ENCODE measurements around the gene HSF4.

The HSF4 gene

GRCh38 chr16:67187175-67187890 lies 22.8 kb downstream of the HSF4 start:
- peak; percentile 72 for DNase-seq

DNA sequence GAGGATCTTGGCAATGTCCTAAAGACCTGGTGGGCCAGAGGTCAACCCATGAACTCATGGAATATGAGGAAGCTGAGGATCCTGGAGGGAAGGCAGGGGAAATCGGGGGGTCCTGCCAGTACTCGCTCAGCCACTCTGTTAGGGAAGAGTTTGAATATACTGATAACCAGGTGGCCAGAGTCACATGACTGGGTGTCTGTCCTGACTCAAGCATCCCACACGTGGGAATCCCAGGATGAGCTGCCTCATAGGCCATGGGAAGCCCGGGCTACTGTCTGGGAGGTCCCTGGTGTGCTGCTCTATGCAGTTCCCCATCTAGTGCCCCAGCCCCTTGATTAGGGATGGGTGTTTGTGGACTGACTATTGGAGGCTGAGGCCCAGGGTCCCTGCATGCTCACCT lies 23.8 kb downstream of the HSF4 start:
- DNase-seq = no peak

DNA sequence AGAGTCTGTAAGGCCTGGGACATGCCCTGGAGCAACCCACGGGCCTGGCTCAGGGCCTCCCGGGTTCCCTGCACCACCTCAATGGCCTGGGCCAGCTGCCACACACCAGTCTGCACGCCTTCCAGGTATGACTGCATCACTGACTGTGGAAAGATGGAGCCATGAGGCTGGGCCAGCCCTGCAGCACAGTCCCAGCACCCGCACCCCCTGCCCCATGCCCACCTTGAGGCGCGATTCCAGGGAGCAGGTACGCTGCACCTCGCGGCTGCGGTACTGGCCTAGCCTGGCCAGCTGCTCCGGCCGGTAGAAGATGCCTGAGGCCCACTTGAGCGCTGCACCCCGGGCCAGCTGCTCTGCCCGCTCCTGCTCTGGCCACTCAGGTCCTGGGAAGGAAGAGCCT lies 24.3 kb downstream of the HSF4 start:
- no peak for DNase-seq

- no peak for DNase-seq
These were observed 25.5 kb downstream of the HSF4 start, which contains the start of gene EXOC3L1 for GRCh38 chr16:67190041-67190440. EXOC3L1 (minus strand) TSS chr16:67190136; CDS start chr16:67189676, 460 bp downstream.

DNA sequence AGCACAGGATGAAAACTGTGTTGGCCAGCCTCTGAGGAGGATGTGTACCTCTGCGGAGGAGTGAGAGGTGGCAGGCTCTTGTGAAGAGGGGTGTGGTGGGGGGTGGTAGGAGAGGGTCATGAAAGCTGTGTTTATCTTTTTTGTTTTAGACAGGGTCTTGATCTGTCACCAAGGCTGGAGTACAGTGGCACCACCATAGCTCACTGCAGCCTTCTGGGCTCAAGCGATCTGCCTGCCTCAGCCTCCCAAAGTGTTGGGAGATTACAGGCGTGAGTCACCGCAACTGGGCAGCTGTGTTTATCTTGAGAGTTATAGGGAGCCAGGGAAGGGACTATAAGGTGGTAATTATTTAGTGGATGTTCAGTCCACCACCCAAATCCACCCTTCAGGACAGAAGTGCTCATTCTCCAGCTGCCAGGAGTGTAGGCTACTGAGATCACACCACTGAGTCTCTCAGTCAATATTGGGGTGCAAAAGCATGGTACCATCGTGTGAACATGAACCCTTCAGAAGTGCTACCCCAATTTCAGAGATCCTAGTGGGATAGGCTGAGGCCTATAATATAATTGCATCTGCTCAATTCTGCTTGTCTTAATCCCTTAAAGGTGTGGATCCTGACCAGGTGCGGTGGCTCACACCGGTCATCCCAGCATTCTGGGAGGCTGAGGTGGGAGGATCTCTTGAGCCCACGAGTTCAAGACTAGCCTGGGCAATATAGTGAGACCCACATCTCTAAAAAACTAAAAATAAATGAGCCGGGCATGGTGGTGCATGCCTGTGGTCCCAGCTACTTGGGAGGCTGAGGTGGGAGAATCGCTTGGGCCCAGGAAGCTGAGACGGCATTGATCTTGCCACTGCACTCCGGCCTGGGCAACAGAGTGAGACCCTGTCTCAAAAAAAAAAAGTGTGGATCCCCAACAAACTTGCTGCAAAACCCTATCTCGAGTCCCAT lies 26.2 kb downstream of the HSF4 start:
- no peak for DNase-seq

GRCh38 chr16:67191411-67191994 lies 27.0 kb downstream of the HSF4 start:
- no peak for DNase-seq

- peak; percentile 92 for DNase-seq
These were observed 27.6 kb downstream of the HSF4 start, which contains the start of gene E2F4 for GRCh38 chr16:67191995-67192681. E2F4 (plus strand) TSS chr16:67192155; CDS start chr16:67192228, 73 bp downstream.

GRCh38 chr16:67192781-67193361 lies 28.3 kb downstream of the HSF4 start:
- DNase-seq = no peak

GRCh38 chr16:67193536-67193935 lies 29.0 kb downstream of the HSF4 start:
- no peak for DNase-seq

DNA sequence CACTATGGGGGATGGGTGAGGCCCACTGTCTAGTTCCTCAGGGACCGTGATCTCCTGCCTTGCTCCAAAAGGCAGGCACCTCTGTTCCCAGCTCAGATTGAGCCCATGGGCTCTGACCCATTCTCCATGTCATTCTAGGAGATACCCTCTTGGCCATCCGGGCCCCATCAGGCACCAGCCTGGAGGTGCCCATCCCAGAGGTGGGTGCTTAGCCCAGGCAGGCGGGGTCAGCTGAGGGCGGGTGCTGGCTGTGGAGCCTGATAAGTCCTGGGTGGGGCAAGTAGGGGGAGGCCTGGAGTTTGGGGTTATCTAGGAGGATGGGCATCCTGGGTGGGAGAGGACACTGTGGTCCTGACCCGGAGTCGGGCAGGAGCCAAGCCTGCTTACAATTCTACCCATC lies 29.7 kb downstream of the HSF4 start:
- no peak for DNase-seq

GRCh38 chr16:67195676-67196075 lies 31.1 kb downstream of the HSF4 start:
- DNase-seq = no peak

DNA sequence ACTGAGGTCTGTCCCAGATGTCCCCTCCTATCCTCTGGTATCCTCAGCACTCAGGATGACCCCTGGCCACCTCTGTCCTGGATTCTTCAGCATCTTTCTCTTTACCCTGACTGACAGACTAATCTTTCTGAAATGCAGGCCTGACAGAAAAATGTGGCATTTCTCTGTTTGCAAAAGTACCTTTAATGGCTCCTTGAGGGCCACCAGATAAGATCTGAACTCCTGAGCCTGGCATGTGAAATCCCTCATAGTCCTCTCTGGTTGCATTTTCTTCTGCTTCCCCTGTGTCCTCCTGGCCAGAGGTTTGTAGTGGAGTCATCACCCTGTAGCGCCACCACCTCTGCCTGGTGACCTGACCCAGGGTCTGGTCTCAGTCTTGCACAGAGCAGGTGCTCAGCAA lies 32.3 kb downstream of the HSF4 start:
- no peak for DNase-seq

GRCh38 chr16:67197704-67198103 lies 33.2 kb downstream of the HSF4 start:
- DNase-seq = no peak

DNA sequence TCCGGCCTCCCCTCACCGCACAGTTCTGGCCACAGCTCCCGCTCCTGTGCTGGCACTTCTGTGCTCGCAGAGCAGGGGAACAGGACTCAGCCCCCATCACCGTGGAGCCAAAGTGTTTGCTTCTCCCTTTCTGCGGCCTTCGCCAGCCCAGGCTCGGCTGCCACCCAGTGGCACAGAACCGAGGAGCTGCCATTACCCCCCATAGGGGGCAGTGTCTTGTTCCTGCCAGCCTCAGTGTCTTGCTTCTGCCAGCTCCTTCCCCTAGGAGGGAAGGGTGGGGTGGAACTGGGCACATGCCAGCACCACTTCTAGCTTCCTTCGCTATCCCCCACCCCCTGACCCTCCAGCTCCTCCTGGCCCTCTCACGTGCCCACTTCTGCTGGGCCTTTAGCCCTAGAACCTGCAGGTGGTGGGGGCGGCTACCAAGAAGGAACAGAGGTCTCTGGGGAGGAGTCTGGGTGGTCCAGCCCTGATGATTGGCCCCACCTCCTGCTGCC lies 33.7 kb downstream of the HSF4 start:
- no peak for DNase-seq

GRCh38 chr16:67199011-67199807 lies 34.7 kb downstream of the HSF4 start, which contains the start of gene ELMO3:
ELMO3 (plus strand) TSS chr16:67199131; CDS start chr16:67199327, 196 bp downstream.
- DNase-seq = no peak

DNA sequence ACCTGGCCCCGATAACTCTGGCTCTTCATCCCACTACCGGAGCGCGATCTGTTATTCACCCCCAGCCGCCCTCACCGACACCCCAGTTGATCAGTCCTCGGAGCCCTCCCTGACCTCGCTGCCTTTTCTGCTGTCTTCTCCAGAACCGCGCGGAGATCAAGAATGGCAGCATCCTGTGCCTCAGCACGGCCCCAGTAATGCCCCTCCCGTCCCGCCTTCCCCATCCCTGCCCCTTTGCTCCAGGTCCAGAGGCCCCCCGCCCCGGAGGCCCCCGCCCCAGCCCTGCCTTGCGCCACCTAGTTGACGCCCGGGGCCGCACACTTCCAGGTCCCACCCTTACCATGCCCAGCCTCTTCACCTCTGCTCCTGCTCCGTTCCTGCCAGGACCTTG lies 35.3 kb downstream of the HSF4 start:
- no peak for DNase-seq

- DNase-seq = no peak
These were observed 35.9 kb downstream of the HSF4 start for GRCh38 chr16:67200491-67200890.

GRCh38 chr16:67201411-67202345 lies 37.1 kb downstream of the HSF4 start:
- DNase-seq = no peak

GRCh38 chr16:67202426-67202825 lies 37.9 kb downstream of the HSF4 start:
- DNase-seq = no peak

DNA sequence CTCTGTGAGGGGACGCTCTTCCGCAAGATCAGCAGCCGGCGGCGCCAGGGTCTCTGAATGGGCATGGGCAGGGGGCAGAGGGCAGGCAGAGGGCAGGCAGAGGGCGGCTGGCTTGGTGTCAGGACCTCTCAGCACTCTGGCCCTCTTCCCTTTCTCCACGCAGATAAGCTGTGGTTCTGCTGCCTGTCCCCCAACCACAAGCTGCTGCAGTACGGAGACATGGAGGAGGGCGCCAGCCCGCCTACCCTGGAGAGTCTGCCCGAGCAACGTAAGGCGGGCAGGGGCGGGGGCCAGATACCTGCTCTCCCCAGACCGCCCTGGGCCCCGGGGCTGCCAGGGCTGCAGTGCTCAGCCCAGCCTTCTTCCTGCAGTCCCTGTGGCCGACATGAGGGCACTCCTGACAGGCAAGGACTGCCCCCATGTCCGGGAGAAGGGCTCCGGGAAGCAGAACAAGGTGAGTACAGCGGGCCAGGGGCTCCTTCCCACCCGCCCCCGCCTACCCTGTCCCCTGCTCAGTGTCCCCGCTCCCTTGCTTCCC lies 38.5 kb downstream of the HSF4 start:
- DNase-seq = no peak

Measured in right hindlimb (tissue), 1 donor.